ENCODE measurements around the gene MX2. TPM values are rescaled to one million over a fixed set of nuclear protein-coding genes. Genes with fewer than 3 reads are reported as not detected.

The MX2 gene
- total and polyA plus RNA-seq, 2 of the 4 experiments (the other 2 are of a cell fraction): 0.53 to 0.54 TPM

DNA sequence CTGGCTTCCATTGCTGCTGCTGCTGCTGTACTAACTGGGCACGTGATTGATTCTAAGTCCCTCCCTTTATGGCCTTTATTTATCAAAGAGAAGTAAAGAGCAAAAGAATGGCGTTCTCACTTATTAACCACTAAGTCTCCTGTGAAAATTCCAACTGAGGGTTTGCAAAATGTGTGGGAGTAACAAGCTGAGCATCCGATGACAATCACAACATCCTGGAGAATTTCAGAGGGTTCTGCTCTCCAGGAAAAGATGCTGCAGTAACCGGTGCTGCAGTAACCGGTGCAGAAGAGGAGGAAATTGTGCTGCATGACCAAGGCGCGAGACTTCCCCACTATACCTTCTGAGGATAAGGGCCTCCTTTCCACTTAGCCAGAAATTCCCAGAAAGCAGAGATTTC is 12.7 kb upstream of the MX2 start:
- TF ChIP-seq ELK1 (IDR thresholded peaks at IDR 0.05; ENCODE audit: borderline replicate concordance, low read depth, low read length) (no peak), CHD1 (IDR thresholded peaks at IDR 0.05; ENCODE audit: low read depth, low read length) (no peak), RAD21 (IDR thresholded peaks at IDR 0.05; ENCODE audit: low read length) (no peak), MXI1 (IDR thresholded peaks at IDR 0.05; ENCODE audit: borderline replicate concordance, low read depth, low read length) (no peak), CTCF (conservative IDR thresholded peaks at IDR 0.05; ENCODE audit: low read depth, low read length) (no peak), FOS (IDR thresholded peaks at IDR 0.05; ENCODE audit: low read depth, low read length) (no peak), USF2 (IDR thresholded peaks at IDR 0.05; ENCODE audit: low read depth, low read length) (no peak), SMC3 (IDR thresholded peaks at IDR 0.05; ENCODE audit: low read depth, low read length) (no peak), CEBPB (IDR thresholded peaks at IDR 0.05; ENCODE audit: low read depth, low read length) (no peak), MAZ (IDR thresholded peaks at IDR 0.05; ENCODE audit: borderline replicate concordance, low read depth, low read length) (no peak), RCOR1 (IDR thresholded peaks at IDR 0.05; ENCODE audit: insufficient replicate concordance, low read length) (no peak)
- H2AK9ac ChIP-seq (replicated peaks; ENCODE audit: low read depth, low read length, poor library complexity): no peak overlapping the region
- intact Hi-C loops (cut with micrococcal nuclease): no loop called here
- DNase-seq (no peak), ATAC-seq (ENCODE audit: low read depth) (no peak)
- H4K91ac ChIP-seq (ENCODE audit: insufficient read depth, low read depth, low read length): no peak overlapping the region
- no peak overlapping the region for H3K14ac ChIP-seq (replicated peaks; ENCODE audit: low read depth, low read length)
- H3K79me1 ChIP-seq (ENCODE audit: low read depth in 1 of 2, low read length in 2 of 2): no peaks in the 10 kb centered on the region
- ChIA-PET CTCF (no interaction called here), POLR2A (ENCODE audit: unreplicated experiment) (no interaction called here)
- no peak overlapping the region for H3K9ac ChIP-seq (ENCODE audit: low read depth, low read length)
- no peak overlapping the region for H2AK5ac ChIP-seq (ENCODE audit: low read depth, low read length)
- H3K4me1 ChIP-seq (ENCODE audit: control insufficient read depth, insufficient read depth, low read length): no peaks in the 10 kb centered on the region
- no peaks in the 10 kb centered on the region for H3K9me1 ChIP-seq (ENCODE audit: insufficient read depth, low read length)
- no peak overlapping the region for H3K4ac ChIP-seq (ENCODE audit: low read depth, low read length)
- H3K36me3 ChIP-seq (ENCODE audit: control insufficient read depth, insufficient read depth, low read length): no peaks in the 10 kb centered on the region
- H2BK15ac ChIP-seq (ENCODE audit: low read depth, low read length): no peak overlapping the region
- no peak overlapping the region for H3K27ac ChIP-seq (ENCODE audit: insufficient read depth, low read length)
- no peak overlapping the region for H2AFZ ChIP-seq (replicated peaks; ENCODE audit: low read length, poor library complexity)
- H3K18ac ChIP-seq (ENCODE audit: low read depth, low read length): no peak overlapping the region
- no peak overlapping the region for H4K8ac ChIP-seq (ENCODE audit: low read depth in 2 of 2, low read length in 2 of 2)
- 60% methylated on average over 1 of the region's 7 CpGs; no CpG with 5 or more reads in 1 of the 2 experiments for WGBS, 2 experiments (ENCODE audit: extremely low coverage in 2 of 2, insufficient read length in 1 of 2)
- in situ Hi-C loops (cut with MboI; ENCODE audit: low sequenced_read_pairs): no loop called here
- no peaks in the 10 kb centered on the region for H4K20me1 ChIP-seq (ENCODE audit: insufficient read depth, low read length)
- H2BK120ac ChIP-seq (ENCODE audit: low read depth, low read length): no peak overlapping the region
- no peak overlapping the region for H3K23ac ChIP-seq (ENCODE audit: low read depth, low read length)
- H3K56ac ChIP-seq (ENCODE audit: extremely low read depth, insufficient read depth, low read length): no peak overlapping the region
- no peak overlapping the region for H3K4me3 ChIP-seq (ENCODE audit: insufficient read depth, low read depth, low read length)
- H2BK20ac ChIP-seq (ENCODE audit: low read depth, low read length): no peak overlapping the region
- H3K4me2 ChIP-seq (ENCODE audit: low read depth, low read length): no peak overlapping the region
- dilution Hi-C loops (cut with HindIII; ENCODE audit: low sequenced_read_pairs, unreplicated experiment): no loop called here
- no TSS peak for BruUV-seq (replicated peaks)
- no peak overlapping the region for H4K5ac ChIP-seq (ENCODE audit: low read depth, low read length)
- no peaks in the 10 kb centered on the region for H3K9me3 ChIP-seq (ENCODE audit: control insufficient read depth, insufficient read depth, low read length)
- H3K27me3 ChIP-seq (ENCODE audit: control insufficient read depth, insufficient read depth, low read length): peaks cover 17% of the 10 kb centered on the region
- no peak overlapping the region for H2BK5ac ChIP-seq (ENCODE audit: low read depth, low read length, poor library complexity, severe bottlenecking)
